Adipose tissue (tissue), 3 donors: Measurements from ENCODE around the gene MGAT4B. TPM values are rescaled to one million over a fixed set of nuclear protein-coding genes. Genes with fewer than 3 reads are reported as not detected.

Experiments used
- H3K27ac ChIP-seq: one replicate; pipeline ENCODE4 v1.5.1; 2013; ENCODE audit warnings: low read depth, low read length
- WGBS, 3 donors: extraction: QIAGEN DNeasy Blood & Tissue Kit; methylation state at CpG; one replicate each; pipeline ENCODE4 v1.1.7; 2013; 5-methylcytosine and 5-hydroxymethylcytosine counted together
- polyA plus RNA-seq, 3 donors: library from polyadenylated mRNA; stranded (reverse); fragments of 200-250 nt; gene quantifications; one replicate each; pipeline ENCODE4 v1.2.3, GENCODE V29; 2013
- donor health status: healthy with polysubstance abuse.
- donor health status: Bipolar disorder and iron deficiency.
- donor health status: healthy.

Gene MGAT4B
- polyA plus RNA-seq, 3 donors: 39.5 to 62.5 (median 45.0) TPM

DNA sequence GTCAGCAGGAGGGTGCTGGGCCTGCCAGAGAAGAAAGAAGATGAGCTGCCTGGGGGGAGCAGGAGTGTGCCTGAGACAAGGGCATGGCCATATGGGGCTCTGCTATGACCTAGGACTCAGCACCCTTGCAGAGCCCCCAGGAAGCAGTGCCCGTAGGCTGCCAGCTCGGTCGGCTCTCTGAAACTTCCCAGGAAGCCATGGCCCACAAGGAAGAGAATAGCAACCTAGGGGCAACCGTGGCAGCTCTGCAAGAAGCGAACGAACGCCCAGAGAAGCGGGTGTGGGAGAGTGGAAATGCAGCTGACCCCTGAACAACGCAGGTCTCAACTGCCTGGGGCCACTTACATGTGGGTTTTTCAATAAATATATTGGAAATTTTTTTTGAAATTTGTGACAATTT is 23.5 kb downstream of the MGAT4B start:
- no peak overlapping the region for H3K27ac ChIP-seq
- 92 to 96% (median 94%) methylated on average over 9 of the region's 9 CpGs for WGBS, 3 donors

DNA sequence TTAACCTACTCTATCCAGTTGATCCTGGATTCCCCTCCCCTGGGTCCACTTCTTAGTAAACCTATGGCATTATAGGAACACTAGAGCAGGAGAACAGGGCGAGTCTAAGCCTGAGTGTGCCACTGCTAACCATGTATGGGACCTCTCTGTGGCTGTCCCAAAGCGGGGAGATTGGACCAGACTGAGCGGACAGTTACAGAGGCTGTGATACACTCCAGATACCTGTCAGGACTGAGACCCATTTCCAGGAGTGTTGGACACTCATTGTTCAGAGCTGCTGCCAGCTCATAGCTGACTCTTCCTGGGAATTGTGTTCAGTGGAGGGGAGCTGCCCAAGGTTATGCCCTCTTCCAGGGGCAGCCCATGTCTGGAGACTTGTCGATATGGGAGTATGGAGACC is 24.8 kb downstream of the MGAT4B start:
- H3K27ac ChIP-seq: no peak overlapping the region
- WGBS, 3 donors: 91 to 95% (median 93%) methylated on average over 4 of the region's 4 CpGs

DNA sequence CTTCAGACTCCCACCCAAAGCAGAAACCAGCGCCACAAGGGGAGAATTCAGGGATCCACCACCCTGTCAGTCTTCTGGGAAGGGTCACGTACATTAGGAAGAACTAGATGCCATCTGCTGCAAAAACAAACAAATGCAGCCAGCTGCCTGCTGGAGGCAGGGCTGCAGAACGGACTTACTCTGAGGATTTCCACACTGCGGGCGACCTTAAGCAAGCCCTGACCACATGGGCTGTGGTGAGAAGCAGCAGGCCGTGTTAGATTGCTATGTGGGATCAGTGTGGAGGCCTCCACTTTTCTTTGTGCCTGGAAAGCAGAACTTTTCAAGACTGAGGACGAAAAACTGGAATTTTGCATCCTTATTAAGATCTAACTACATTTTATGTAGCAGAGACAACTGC is 26.3 kb downstream of the MGAT4B start:
- H3K27ac ChIP-seq: no peak overlapping the region
- 59 to 86% (median 70%) methylated on average over 7 of the region's 7 CpGs for WGBS, 3 donors

DNA sequence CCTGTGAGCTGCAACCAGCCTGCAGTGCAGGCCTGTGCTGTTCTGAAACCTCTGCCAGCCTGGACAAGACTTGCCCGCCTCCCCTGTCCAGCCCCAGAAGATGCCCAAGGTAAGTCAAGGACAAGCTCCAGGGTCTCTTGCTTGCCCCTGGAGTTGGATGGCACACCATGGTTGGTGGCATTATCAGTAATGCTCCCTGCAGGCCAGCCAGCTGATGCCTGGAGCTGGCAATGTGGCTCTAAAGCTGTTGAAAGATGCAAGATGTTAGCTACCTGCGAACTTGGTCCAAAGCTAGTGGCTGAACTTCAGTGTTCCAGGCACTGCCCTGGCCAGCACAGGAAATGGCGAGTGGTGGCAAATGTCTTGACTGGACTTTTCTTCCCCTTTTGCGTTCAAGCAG is 26.8 kb downstream of the MGAT4B start:
- 73 to 96% (median 76%) methylated on average over 4 of the region's 4 CpGs for WGBS, 3 donors

DNA sequence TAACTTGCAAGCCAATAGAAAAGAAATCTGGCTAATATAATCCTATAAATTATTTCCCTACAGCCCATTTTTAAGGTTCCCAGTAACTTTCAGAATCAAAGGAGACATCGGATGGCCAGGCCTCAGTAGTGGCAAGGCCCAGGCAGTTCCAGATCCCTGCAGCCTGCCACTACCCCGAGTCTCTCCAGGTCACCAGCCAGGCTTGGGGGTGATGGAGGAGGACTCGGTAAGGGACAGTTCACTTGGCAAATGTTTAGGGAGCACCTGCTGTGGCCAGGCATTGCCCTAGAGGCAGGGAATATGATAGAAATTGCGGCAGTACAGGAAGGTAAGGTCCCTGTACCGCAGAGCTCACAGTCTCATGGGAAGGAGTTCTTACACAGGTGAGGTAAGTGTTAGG is 28.1 kb downstream of the MGAT4B start:
- H3K27ac ChIP-seq: no peak overlapping the region
- 92 to 97% (median 94%) methylated on average over 5 of the region's 5 CpGs for WGBS, 3 donors

More for the DNA sequence above, 26.8 kb downstream of the MGAT4B start:
- H3K27ac ChIP-seq: no peak overlapping the region

DNA sequence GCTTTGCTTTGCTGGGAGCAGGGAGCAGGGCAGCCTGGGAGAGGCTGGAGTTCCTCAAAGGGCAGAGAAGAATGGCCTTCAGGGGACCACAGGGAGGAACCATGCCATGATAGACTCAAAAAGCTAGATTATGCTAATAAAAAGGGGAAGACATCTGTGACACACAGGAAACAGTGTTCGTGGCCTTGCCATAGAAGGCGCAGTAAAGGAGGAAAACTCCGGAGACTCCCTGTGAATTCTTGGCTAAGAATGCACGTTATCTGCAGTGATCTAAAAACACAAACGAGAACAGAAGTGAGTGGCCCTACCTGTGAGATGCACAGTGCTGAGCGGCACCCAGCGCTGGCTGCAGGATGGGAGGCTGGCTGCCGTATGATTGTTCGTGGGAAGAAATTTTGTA is 28.8 kb downstream of the MGAT4B start:
- 51 to 76% (median 62%) methylated on average over 9 of the region's 9 CpGs for WGBS, 3 donors
- no peak overlapping the region for H3K27ac ChIP-seq

DNA sequence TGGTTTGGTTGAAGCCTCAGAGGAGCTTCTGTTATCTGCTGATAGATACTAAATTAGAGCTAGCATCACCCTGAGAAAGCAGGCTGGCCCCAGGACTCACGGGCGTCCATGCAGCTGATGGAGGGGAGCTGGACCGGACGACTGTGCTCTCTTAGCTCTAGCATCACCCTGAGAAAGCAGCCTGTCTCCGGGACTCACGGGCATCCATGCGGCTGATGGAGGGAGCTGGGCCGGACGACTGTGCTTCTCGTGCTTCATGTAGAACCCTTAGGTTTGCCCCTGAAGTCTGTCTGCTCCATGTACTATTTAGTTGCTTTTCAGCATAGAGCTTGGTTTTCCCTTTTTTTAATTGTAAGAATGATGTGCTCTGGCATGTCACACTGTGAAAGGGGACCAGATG is 29.2 kb downstream of the MGAT4B start:
- H3K27ac ChIP-seq: no peak overlapping the region
- WGBS, 3 donors: 85 to 93% (median 88%) methylated on average over 10 of the region's 10 CpGs

DNA sequence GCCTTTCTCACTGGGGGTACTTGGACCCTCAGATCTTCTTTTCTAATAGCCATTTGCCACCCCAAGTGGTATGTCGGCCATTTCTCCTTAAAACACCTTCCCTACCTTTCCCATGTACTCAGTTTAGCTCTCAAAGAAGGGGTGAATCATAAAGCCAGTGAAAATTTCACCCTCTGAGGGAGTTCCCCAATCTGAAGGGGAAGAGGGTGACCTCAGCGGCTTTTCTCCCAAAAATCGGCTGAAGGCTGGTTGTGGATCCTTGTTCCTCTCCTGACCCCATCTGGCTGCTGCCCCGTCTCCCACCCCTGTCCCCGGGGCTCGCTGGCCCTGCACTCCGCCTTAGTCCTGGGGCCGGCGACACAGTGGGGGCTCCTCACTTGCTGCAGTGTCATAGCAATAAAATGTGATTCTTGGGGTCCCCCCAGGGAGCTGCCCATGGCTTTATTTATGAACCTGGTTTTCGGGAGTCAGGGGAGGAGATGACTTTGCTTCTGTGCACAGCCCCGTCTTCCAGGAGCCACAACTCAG is 30.2 kb downstream of the MGAT4B start:
- 76 to 90% (median 81%) methylated on average over 11 of the region's 11 CpGs for WGBS, 3 donors
- no peak overlapping the region for H3K27ac ChIP-seq

DNA sequence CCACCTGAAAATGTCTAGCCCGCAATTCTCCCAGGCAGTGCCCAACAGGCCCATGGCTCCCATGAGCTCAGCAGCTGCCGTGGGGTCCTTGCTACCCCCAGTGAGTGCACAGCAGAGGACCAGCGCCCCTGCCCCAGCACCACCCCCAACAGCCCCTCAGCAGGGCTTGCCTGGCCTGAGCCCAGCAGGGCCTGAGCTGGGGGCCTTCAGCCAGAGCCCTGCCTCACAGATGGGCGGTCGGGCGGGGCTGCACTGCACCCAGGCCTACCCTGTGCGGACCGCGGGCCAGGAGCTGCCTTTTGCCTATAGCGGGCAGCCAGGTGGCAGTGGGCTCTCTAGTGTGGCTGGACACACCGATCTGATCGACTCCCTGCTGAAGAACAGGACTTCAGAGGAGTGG is 32.2 kb downstream of the MGAT4B start:
- H3K27ac ChIP-seq: no peak overlapping the region
- WGBS, 3 donors: 92 to 97% (median 96%) methylated on average over 11 to 12 of the region's 12 CpGs

DNA sequence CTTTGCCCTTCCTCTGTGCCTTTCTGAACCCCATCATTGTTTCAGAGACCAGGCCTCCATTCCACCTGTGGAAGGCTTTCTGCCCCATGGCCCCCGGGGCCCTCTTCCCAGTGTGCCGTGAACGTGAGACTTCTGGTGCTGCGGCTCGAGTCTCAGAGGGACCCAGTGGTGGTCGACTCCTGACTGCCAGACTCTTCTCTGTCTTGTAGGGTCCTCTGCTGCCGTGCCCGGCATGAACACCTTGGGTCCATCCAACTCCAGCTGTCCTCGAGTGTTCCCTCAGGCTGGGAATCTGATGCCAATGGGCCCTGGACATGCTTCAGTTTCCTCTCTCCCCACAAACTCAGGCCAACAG is 33.0 kb downstream of the MGAT4B start:
- H3K27ac ChIP-seq: no peak overlapping the region
- WGBS, 3 donors: 94 to 96% (median 94%) methylated on average over 9 of the region's 9 CpGs

DNA sequence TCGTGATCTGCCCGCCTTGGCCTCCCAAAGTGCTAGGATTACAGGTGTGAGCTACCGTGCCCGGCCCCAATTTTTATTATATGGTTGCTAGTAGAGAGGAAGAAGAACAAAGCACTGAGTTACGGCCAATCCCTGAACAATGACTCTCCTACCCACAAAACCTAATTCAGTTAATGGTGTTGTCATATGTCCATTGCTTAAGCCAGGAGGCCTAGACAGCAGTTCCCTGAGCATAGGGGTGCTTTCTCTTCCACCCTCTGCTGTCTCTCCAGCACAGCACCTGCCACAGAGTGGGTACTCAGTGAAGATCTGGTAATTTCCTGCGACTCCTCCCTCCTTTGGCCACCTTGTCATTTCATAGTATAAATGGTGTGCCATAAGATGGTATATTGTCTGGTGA is 34.3 kb downstream of the MGAT4B start:
- 72 to 90% (median 78%) methylated on average over 6 of the region's 6 CpGs for WGBS, 3 donors

DNA sequence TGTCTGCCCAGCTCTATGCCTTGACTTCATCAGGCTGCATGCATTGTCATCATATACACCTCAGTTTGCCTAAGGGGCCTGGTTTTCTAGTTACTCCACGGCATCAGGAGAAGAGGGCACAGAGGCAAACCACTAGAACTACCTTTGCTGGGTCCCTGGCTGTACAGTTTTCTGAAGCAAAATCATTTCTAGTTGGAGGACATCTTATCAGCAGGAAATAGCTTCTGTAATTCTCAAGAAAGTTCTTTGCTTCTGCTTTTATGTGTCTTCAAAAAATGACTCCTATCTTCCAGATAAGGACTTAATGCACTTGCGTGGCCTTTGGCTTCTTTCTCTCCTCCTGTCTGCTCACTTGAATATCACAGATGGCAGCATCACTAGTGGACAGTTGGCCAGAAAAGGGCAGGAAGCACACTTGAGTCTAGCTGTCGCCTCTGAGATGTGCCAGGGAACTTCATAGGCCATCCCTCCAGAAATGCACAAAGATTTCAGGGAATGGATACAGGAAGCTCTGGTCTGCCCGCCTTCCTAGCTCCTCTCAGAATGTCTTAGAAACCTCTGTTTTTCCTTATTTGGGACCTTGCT is 35.3 kb downstream of the MGAT4B start:
- 73 to 93% (median 81%) methylated on average over 4 of the region's 4 CpGs for WGBS, 3 donors
- no peak overlapping the region for H3K27ac ChIP-seq

More for the DNA sequence above, 34.3 kb downstream of the MGAT4B start:
- no peak overlapping the region for H3K27ac ChIP-seq

DNA sequence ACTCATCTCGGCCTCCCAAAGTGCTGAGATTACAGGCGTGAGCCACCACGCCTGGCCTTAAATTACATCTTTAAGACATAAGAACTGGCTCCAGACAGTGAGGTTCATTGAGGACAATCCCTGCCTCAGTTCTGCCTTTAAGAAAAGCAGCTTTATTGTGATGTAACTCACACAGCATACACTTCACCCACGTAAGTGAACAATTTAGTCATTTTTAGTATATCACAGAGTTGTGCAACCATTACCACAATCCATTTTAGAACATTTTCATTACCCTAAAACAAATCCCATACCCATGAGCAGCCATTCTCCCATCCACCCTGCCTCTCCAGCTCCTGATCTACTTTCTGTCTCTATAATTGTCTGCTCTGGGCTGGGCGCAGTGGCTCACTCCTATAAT is 36.9 kb downstream of the MGAT4B start:
- no peak overlapping the region for H3K27ac ChIP-seq
- WGBS, 3 donors: 85 to 91% (median 90%) methylated on average over 5 of the region's 5 CpGs

DNA sequence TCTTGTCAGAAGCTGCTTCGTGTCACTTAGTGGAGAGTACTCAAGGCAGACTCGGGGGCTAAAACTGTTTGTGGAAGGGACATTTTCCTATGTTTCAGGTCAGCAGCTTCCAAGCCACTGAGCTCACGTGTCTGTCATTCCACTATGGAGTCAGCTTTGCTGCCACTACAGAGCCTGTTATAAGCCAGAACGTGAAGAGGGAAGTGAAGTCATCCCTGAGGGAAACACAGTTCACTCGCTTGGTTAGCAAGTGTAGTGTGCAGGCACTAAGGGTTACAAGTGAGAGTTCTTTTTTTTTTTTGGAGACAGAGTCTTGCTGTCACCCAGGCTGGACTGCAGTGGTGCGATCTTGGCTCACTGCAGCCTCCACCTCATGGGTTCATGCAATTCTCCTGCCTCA is 37.4 kb downstream of the MGAT4B start:
- 73 to 84% (median 75%) methylated on average over 6 of the region's 6 CpGs for WGBS, 3 donors
- H3K27ac ChIP-seq: no peak overlapping the region

DNA sequence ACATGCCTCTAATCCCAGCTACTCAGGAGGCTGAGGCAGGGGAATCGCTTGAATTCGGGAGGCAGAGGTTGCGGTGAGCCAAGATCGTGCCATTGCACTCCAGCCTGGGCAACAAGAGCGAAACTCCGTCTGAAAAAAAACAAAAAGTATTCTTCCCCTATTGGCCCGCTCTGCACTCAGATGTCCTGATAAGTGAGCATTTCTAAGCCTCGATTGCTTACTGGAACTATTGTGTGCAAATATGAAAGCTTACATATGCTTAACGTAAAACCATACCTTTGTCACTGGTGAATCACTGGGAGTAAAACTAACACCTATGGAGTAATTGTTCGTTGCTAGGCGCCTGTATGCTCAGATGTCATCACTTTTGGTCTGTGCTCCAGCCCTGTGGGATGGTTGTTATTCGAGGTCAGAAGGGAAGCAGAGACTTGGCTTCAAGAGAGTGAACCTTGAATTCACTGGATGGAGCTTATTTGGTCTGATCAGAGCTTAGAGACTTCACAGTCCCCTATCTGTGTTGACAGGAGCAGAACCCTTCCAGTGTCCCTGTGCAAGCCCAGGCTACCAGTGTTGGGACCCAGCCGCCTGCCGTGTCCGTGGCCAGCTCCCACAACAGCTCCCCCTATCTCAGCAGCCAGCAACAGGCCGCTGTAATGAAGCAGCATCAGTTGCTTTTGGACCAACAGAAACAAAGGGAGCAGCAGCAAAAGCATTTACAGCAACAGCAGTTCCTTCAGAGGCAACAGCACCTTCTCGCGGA is 38.2 kb downstream of the MGAT4B start:
- 84 to 88% (median 88%) methylated on average over 18 of the region's 18 CpGs for whole genome bisulfite sequencing, 3 donors
- H3K27ac ChIP-seq: no peak overlapping the region

DNA sequence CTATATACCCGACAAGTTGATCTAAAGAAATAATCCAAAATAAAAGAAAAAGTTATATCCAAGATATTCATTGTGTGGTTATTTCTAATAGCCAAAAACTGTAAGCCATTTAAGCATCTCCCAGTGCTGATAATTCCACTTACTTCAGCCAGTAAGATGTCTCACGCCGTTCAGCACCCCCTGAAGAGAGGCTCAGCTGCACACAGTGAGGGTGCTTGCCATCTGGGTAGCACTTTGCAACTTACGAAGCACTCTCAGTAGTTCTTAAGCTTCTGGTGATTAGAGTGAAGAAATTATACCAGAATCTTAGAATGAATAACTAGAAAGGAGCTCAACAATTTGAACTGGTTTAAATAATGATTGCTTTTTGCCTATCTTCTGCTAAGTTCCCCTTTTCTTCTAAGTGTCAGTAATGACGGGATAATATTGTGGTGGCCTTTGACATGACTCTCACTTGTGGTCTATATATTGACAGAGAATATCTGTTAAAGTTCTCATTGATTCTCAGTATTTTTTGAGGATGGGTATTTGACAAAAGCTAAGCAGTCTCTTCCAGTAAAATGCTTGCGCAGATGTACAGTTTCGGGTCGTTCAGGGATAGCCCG is 39.1 kb downstream of the MGAT4B start:
- H3K27ac ChIP-seq: no peak overlapping the region
- WGBS, 3 donors: 86 to 93% (median 89%) methylated on average over 9 of the region's 9 CpGs

DNA sequence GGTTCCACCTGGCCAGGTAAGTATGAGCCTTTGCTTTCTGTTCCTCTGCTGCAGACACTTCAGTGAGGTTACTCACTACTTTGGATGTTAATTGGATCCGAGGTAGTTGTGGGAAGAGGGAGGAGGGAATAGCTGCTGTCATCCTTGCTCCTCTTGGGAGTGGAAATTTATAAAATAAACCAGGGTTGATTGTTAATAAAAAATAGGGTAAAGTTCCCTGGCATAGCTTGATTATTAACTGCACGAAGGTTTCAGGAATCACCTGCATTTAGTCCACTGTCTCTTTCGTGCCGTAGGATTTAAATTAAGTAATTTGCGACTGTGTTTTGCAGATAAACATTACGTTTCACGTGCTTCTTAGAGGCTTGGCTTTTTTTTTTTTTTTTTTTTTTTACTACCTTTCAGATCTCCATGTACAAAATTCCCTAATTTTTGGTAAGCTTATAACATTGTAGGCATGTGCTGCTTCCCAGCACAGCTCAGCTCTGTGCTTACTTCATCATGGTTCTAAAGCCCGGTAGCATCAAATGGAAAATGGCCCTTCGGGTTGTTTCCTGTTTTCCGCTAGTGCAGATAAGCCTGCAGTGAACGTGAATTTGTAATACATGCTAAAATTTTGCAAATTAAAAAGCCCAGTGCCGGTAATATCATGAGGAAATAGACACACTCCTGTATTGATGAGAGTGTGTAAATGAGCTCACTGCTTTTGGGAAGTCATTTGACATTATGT is 39.8 kb downstream of the MGAT4B start:
- 57 to 62% (median 59%) methylated on average over 12 of the region's 12 CpGs for WGBS, 3 donors
- no peak overlapping the region for H3K27ac ChIP-seq

DNA sequence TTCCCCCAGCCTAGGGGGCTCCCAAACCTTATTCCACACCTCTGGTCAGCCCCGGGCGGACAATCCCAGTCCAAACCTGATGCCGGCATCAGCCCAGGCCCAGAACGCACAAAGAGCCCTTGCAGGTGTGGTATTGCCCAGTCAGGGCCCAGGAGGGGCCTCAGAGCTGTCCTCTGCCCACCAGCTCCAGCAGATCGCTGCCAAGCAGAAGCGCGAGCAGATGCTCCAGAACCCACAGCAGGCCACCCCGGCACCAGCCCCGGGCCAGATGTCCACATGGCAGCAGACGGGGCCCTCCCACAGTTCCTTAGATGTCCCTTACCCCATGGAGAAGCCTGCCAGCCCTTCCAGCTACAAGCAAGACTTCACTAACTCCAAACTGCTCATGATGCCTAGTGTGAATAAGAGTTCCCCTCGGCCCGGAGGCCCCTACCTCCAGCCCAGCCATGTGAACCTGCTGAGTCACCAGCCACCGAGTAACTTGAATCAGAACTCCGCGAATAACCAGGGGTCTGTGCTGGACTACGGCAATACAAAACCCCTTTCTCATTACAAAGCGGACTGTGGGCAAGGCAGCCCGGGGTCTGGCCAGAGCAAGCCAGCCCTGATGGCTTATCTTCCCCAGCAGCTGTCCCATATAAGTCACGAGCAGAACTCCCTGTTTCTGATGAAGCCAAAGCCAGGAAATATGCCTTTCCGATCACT is 40.5 kb downstream of the MGAT4B start:
- no peak overlapping the region for H3K27ac ChIP-seq
- WGBS, 3 donors: 72 to 83% (median 76%) methylated on average over 20 of the region's 20 CpGs
